HepG2 (cell line): ENCODE results near the gene ITGB8.

Experiments used
- CREM ChIP-seq, 2 experiments: sonication (generic) in 1 of 2; formaldehyde crosslinking in 1 of 2; IDR thresholded peaks; 2 replicates each; pipeline versions ENCODE4 v1.4.0 to v1.6.1; 2016 to 2020; ENCODE audit warnings: antibody characterized with exemption in 1 of 2, mild to moderate bottlenecking in 1 of 2, missing genetic modification reagents in 1 of 2
- ELF4 ChIP-seq: sonication (generic); formaldehyde crosslinking; IDR thresholded peaks from 2 replicates; pipeline ENCODE4 v1.5.0; 2020; ENCODE audit warnings: missing genetic modification reagents, mild to moderate bottlenecking, moderate library complexity, borderline replicate concordance
- GTF2F1 ChIP-seq: fragments of 150-350 bp; IDR thresholded peaks from 2 replicates; pipeline ENCODE4 v1.6.1; 2014; ENCODE audit warnings: low read length
- HOXA7 ChIP-seq: sonication (generic); formaldehyde crosslinking; IDR thresholded peaks from 2 replicates; pipeline ENCODE4 v1.8.1; 2022; ENCODE audit warnings: mild to moderate bottlenecking, missing genetic modification reagents, moderate library complexity
- MIXL1 ChIP-seq: IDR thresholded peaks from 2 replicates; pipeline ENCODE4 v1.6.1; 2016
- POLR2AphosphoS5 ChIP-seq: IDR thresholded peaks from 2 replicates; pipeline ENCODE4 v1.6.1; 2012; ENCODE audit warnings: low read depth, low read length
- RCOR2 ChIP-seq: IDR thresholded peaks from 2 replicates; pipeline ENCODE4 v1.6.1; 2016; ENCODE audit warnings: missing biosample characterization, missing genetic modification reagents
- SETDB1 ChIP-seq: sonication (generic); formaldehyde crosslinking; IDR thresholded peaks from 2 replicates; pipeline ENCODE4 v1.5.1; 2020; ENCODE audit warnings: missing genetic modification reagents, mild to moderate bottlenecking, borderline replicate concordance
- SUZ12 ChIP-seq: fragments of 150-350 bp; IDR thresholded peaks from 2 replicates; pipeline ENCODE4 v1.6.1; 2014; ENCODE audit warnings: low read depth, low read length
- ZKSCAN8 ChIP-seq: IDR thresholded peaks from 2 replicates; pipeline ENCODE4 v1.6.1; 2016; ENCODE audit warnings: borderline replicate concordance, missing genetic modification reagents, missing compliant biosample characterization
- ZNF260 ChIP-seq: sonication (generic); formaldehyde crosslinking; IDR thresholded peaks from 2 replicates; pipeline ENCODE4 v1.4.0; 2020; ENCODE audit warnings: missing genetic modification reagents, low read depth, mild to moderate bottlenecking, borderline replicate concordance
- ZNF263 ChIP-seq: sonication (generic); formaldehyde crosslinking; IDR thresholded peaks from 2 replicates; pipeline ENCODE4 v1.4.0; 2020; ENCODE audit warnings: missing genetic modification reagents
- TF ChIP-seq, protein P1 (sequence below): sonication (generic); formaldehyde crosslinking; IDR thresholded peaks from 2 replicates; pipeline ENCODE4 v1.5.0; 2020; ENCODE audit warnings: mild to moderate bottlenecking, missing genetic modification reagents, moderate library complexity
- TF ChIP-seq, protein P2 (sequence below): sonication (generic); formaldehyde crosslinking; conservative IDR thresholded peaks from 2 replicates; pipeline ENCODE4 v1.4.0; 2020; ENCODE audit warnings: missing genetic modification reagents

GRCh38 chr7:20328692-20329091 lies 2.0 kb upstream of the ITGB8 start:
- TF ChIP-seq SETDB1 (CRISPR knock-in tag): no peak
- TF ChIP-seq ZNF263 (CRISPR knock-in tag): no peak
- TF ChIP-seq ELF4: no peak
- TF ChIP-seq, protein P1, sequence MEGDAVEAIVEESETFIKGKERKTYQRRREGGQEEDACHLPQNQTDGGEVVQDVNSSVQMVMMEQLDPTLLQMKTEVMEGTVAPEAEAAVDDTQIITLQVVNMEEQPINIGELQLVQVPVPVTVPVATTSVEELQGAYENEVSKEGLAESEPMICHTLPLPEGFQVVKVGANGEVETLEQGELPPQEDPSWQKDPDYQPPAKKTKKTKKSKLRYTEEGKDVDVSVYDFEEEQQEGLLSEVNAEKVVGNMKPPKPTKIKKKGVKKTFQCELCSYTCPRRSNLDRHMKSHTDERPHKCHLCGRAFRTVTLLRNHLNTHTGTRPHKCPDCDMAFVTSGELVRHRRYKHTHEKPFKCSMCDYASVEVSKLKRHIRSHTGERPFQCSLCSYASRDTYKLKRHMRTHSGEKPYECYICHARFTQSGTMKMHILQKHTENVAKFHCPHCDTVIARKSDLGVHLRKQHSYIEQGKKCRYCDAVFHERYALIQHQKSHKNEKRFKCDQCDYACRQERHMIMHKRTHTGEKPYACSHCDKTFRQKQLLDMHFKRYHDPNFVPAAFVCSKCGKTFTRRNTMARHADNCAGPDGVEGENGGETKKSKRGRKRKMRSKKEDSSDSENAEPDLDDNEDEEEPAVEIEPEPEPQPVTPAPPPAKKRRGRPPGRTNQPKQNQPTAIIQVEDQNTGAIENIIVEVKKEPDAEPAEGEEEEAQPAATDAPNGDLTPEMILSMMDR: no peak
- TF ChIP-seq RCOR2 (CRISPR knock-in tag): no peak
- TF ChIP-seq, protein P2, sequence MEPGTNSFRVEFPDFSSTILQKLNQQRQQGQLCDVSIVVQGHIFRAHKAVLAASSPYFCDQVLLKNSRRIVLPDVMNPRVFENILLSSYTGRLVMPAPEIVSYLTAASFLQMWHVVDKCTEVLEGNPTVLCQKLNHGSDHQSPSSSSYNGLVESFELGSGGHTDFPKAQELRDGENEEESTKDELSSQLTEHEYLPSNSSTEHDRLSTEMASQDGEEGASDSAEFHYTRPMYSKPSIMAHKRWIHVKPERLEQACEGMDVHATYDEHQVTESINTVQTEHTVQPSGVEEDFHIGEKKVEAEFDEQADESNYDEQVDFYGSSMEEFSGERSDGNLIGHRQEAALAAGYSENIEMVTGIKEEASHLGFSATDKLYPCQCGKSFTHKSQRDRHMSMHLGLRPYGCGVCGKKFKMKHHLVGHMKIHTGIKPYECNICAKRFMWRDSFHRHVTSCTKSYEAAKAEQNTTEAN (CRISPR knock-in tag): no peak
- no peak for TF ChIP-seq HOXA7 (CRISPR knock-in tag)
- no peak for TF ChIP-seq MIXL1 (CRISPR knock-in tag)
- TF ChIP-seq SUZ12: no peak
- no peak for TF ChIP-seq ZNF260 (CRISPR knock-in tag)
- no peak for TF ChIP-seq POLR2AphosphoS5
- TF ChIP-seq CREM (IDR thresholded peaks at IDR 0.05): no peak
- no peak for TF ChIP-seq CREM (CRISPR knock-in tag; IDR thresholded peaks at IDR 0.05)
- no peak for TF ChIP-seq GTF2F1
- no peak for TF ChIP-seq ZKSCAN8 (CRISPR knock-in tag)
